ENCODE data around the gene RAB7A. TPM values are rescaled to one million over a fixed set of nuclear protein-coding genes. Genes with fewer than 3 reads are reported as not detected.

The RAB7A gene
- total and polyA plus RNA-seq, 2 of the 13 experiments (the other 11 are each of a cell fraction or from before 2014, with no cell fraction given): 26.5 to 182 TPM

DNA sequence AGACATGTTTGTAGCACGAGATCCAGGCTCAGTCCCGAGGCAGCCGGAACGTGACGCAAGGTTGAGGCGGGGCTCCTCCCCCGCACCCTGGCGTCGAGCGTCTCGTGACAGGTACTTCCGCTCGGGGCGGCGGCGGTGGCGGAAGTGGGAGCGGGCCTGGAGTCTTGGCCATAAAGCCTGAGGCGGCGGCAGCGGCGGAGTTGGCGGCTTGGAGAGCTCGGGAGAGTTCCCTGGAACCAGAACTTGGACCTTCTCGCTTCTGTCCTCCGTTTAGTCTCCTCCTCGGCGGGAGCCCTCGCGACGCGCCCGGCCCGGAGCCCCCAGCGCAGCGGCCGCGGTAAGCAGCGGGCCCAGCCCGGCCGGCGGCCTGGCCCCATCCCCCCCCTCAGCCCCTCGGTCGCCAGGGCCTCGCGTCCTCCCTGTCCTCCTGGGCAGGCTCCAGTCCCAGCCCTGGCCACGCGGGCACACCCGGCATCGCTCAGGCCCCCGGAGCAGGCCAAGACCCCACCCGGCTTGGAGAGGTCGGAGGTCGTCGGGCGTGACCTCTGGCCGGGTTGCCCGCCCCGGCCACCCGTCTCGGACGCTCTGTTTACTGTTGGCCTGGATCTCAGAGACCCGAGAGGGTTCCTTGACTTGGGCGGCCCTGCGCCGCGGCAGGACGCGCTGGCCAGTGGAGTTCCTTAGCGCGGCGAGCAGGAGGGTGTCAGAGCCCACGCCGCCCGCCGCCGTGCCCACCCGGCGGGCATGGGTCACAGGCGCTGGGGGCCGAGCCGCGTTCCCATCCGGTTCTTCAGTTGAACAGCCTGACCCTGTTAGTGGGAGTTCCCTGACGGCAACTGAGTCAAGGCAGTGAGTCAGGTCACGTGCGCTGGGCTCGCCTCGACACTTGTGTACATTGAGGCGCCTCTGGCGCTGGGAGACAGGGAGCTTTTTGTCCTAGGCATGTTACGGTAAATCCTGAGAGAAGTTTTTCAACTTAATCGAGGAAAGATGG lies at the start of gene RAB7A (continued):
- TF ChIP-seq, protein P1, sequence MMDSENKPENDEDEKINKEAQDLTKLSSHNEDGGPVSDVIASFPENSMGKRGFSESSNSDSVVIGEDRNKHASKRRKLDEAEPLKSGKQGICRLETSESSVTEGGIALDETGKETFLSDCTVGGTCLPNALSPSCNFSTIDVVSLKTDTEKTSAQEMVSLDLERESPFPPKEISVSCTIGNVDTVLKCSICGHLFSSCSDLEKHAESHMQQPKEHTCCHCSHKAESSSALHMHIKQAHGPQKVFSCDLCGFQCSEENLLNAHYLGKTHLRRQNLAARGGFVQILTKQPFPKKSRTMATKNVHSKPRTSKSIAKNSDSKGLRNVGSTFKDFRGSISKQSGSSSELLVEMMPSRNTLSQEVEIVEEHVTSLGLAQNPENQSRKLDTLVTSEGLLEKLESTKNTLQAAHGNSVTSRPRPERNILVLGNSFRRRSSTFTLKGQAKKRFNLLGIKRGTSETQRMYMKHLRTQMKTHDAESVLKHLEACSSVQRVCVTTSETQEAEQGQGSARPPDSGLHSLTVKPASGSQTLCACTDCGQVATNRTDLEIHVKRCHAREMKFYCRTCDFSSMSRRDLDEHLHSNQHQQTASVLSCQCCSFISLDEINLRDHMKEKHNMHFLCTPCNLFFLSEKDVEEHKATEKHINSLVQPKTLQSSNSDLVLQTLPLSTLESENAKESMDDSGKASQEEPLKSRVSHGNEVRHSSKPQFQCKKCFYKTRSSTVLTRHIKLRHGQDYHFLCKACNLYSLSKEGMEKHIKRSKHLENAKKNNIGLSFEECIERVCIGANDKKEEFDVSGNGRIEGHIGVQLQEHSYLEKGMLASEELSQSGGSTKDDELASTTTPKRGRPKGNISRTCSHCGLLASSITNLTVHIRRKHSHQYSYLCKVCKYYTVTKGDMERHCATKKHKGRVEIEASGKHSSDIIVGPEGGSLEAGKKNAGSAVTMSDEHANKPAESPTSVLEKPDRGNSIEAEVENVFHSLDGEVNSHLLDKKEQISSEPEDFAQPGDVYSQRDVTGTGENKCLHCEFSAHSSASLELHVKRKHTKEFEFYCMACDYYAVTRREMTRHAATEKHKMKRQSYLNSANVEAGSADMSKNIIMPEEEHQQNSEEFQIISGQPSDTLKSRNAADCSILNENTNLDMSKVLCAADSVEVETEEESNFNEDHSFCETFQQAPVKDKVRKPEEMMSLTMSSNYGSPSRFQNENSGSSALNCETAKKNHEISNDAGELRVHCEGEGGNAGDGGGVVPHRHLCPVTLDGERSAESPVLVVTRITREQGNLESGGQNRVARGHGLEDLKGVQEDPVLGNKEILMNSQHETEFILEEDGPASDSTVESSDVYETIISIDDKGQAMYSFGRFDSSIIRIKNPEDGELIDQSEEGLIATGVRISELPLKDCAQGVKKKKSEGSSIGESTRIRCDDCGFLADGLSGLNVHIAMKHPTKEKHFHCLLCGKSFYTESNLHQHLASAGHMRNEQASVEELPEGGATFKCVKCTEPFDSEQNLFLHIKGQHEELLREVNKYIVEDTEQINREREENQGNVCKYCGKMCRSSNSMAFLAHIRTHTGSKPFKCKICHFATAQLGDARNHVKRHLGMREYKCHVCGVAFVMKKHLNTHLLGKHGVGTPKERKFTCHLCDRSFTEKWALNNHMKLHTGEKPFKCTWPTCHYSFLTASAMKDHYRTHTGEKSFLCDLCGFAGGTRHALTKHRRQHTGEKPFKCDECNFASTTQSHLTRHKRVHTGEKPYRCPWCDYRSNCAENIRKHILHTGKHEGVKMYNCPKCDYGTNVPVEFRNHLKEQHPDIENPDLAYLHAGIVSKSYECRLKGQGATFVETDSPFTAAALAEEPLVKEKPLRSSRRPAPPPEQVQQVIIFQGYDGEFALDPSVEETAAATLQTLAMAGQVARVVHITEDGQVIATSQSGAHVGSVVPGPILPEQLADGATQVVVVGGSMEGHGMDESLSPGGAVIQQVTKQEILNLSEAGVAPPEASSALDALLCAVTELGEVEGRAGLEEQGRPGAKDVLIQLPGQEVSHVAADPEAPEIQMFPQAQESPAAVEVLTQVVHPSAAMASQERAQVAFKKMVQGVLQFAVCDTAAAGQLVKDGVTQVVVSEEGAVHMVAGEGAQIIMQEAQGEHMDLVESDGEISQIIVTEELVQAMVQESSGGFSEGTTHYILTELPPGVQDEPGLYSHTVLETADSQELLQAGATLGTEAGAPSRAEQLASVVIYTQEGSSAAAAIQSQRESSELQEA (CRISPR knock-in tag; IDR thresholded peaks at IDR 0.05; ENCODE audit: not compliant biosample characterization): no peak
- no peak for TF ChIP-seq CBFB (CRISPR knock-in tag; IDR thresholded peaks at IDR 0.05)
- TF ChIP-seq, protein P2, sequence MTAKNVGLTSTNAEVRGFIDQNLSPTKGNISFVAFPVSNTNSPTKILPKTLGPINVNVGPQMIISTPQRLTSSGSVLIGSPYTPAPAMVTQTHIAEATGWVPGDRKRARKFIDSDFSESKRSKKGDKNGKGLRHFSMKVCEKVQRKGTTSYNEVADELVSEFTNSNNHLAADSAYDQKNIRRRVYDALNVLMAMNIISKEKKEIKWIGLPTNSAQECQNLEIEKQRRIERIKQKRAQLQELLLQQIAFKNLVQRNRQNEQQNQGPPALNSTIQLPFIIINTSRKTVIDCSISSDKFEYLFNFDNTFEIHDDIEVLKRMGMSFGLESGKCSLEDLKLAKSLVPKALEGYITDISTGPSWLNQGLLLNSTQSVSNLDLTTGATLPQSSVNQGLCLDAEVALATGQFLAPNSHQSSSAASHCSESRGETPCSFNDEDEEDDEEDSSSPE (CRISPR knock-in tag; IDR thresholded peaks at IDR 0.05): peak; percentile 61
- TF ChIP-seq ZBTB21 (CRISPR knock-in tag; IDR thresholded peaks at IDR 0.05): peak; percentile 71
- TF ChIP-seq DR1 (CRISPR knock-in tag; IDR thresholded peaks at IDR 0.05): peak; percentile 80
- TF ChIP-seq GTF3A (CRISPR knock-in tag; conservative IDR thresholded peaks at IDR 0.05): no peak
- no peak for TF ChIP-seq IRX3 (CRISPR knock-in tag; IDR thresholded peaks at IDR 0.05; ENCODE audit: borderline replicate concordance, low read depth)
- TF ChIP-seq, protein P3, sequence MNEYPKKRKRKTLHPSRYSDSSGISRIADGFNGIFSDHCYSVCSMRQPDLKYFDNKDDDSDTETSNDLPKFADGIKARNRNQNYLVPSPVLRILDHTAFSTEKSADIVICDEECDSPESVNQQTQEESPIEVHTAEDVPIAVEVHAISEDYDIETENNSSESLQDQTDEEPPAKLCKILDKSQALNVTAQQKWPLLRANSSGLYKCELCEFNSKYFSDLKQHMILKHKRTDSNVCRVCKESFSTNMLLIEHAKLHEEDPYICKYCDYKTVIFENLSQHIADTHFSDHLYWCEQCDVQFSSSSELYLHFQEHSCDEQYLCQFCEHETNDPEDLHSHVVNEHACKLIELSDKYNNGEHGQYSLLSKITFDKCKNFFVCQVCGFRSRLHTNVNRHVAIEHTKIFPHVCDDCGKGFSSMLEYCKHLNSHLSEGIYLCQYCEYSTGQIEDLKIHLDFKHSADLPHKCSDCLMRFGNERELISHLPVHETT (CRISPR knock-in tag; conservative IDR thresholded peaks at IDR 0.05): 0 out of 2 replicates have a peak, but pooled peaks have one; percentile 30
- TF ChIP-seq ZKSCAN5 (CRISPR knock-in tag; IDR thresholded peaks at IDR 0.05): no peak
- TF ChIP-seq MTA3 (CRISPR knock-in tag; IDR thresholded peaks at IDR 0.05): no peak
- TF ChIP-seq HOXA5 (CRISPR knock-in tag; IDR thresholded peaks at IDR 0.05): peak; percentile 48; the same call in 1 of the 2 replicates
- TF ChIP-seq KLF13 (CRISPR knock-in tag; IDR thresholded peaks at IDR 0.05): no peak
- no peak for TF ChIP-seq ISX (CRISPR knock-in tag; conservative IDR thresholded peaks at IDR 0.05)
